ENCODE measurements around the gene RPL18.
"Not testable (repeated sequence)": the region's sequence is repeated elsewhere in the genome, so short reads cannot be mapped to it uniquely, and the experiment has no call there.

Gene RPL18

GRCh38 chr19:48618916-48619691 is at the start of gene RPL18, which contains the start of gene SPHK2:
Gene RPL18 (minus strand): TSS chr19:48619178. CDS start chr19:48619143, 35 bp downstream.
Gene SPHK2 (plus strand): TSS chr19:48619506. CDS start chr19:48620515, 1,009 bp downstream.
- peak; percentile 100 for DNase-seq (ENCODE audit: low read depth)

- DNase-seq (ENCODE audit: low read depth) = no peak
Observed at GRCh38 chr19:48668761-48669160, 49.8 kb upstream of the RPL18 start.

- no peak for DNase-seq (ENCODE audit: low read depth)
Observed at GRCh38 chr19:48668332-48668731, 49.4 kb upstream of the RPL18 start.

GRCh38 chr19:48665786-48666185 is 46.8 kb upstream of the RPL18 start:
- no peak for DNase-seq (ENCODE audit: low read depth)

GRCh38 chr19:48664476-48664875 is 45.5 kb upstream of the RPL18 start:
- no peak for DNase-seq (ENCODE audit: low read depth)

GRCh38 chr19:48663667-48664066 is 44.7 kb upstream of the RPL18 start:
- DNase-seq (ENCODE audit: low read depth) = no peak

GRCh38 chr19:48661711-48662090 is 42.7 kb upstream of the RPL18 start:
- DNase-seq (ENCODE audit: low read depth) = no peak

GRCh38 chr19:48660852-48661710 is 42.1 kb upstream of the RPL18 start:
- peak; percentile 90 for DNase-seq (ENCODE audit: low read depth)

- no peak for DNase-seq (ENCODE audit: low read depth)
Observed at GRCh38 chr19:48659768-48660167, 40.8 kb upstream of the RPL18 start.

- no peak for DNase-seq (ENCODE audit: low read depth)
Observed at GRCh38 chr19:48658483-48658882, 39.5 kb upstream of the RPL18 start.

GRCh38 chr19:48657828-48658227 is 38.9 kb upstream of the RPL18 start:
- DNase-seq (ENCODE audit: low read depth) = not testable (repeated sequence)

GRCh38 chr19:48656840-48657474 is 38.0 kb upstream of the RPL18 start:
- DNase-seq (ENCODE audit: low read depth) = no peak

GRCh38 chr19:48654299-48655059 is 35.5 kb upstream of the RPL18 start:
- no peak for DNase-seq (ENCODE audit: low read depth)

GRCh38 chr19:48651683-48652048 is 32.7 kb upstream of the RPL18 start:
- no peak for DNase-seq (ENCODE audit: low read depth)

GRCh38 chr19:48650974-48651682 is 32.1 kb upstream of the RPL18 start:
- no peak for DNase-seq (ENCODE audit: low read depth)

GRCh38 chr19:48648134-48648533 is 29.2 kb upstream of the RPL18 start:
- DNase-seq (ENCODE audit: low read depth) = no peak

GRCh38 chr19:48646722-48647216 is 27.8 kb upstream of the RPL18 start:
- peak; percentile 96 for DNase-seq (ENCODE audit: low read depth)

- DNase-seq (ENCODE audit: low read depth) = no peak
Observed at GRCh38 chr19:48646001-48646721, 27.2 kb upstream of the RPL18 start, which contains the start of gene CA11. Gene CA11 (minus strand): TSS chr19:48646187. CDS start chr19:48645632, 555 bp downstream.

GRCh38 chr19:48645620-48646000 is 26.6 kb upstream of the RPL18 start:
- DNase-seq (ENCODE audit: low read depth) = no peak
